HCT116 (cell line): ENCODE results near the gene AKAP13. TPM values are rescaled to one million over a fixed set of nuclear protein-coding genes. Genes with fewer than 3 reads are reported as not detected.

Experiments
- ATAC-seq: fragments of 200-7000 bp; cut with Tn5 transposase; 2 replicates; pipeline ENCODE4 v1.9.1; 2020; ENCODE audit warnings: mild to moderate bottlenecking, moderate library complexity
- BruUV-seq: library from RNA; stranded (reverse); fragments of 400-500 nt; replicated peaks from 2 replicates; lab custom pipeline; 2021; lab: Mats Ljungman, UMichigan
- CTCF ChIA-PET: fragments of 300-600 bp; sonication (Branson Sonifier 250); formaldehyde crosslinking; loops from one replicate; lab custom pipeline; 2021; ENCODE audit warnings: antibody characterized with exemption; lab: Charles Lee
- POLR2A ChIA-PET: fragments of 300-600, 350-600 bp; sonication (Branson Sonifier 250); formaldehyde crosslinking; loops from one replicate; lab custom pipeline; 2021; ENCODE audit warnings: antibody characterized with exemption; lab: Charles Lee
- RAD21 ChIA-PET, 2 experiments: fragments of 300-600 bp; sonication (Branson Sonifier 250); formaldehyde crosslinking; loops; one replicate each; lab custom pipeline; 2023; ENCODE audit warnings: low total read pairs in 2 of 2; ENCODE audit not compliant: uncharacterized antibody in 2 of 2, unreplicated experiment in 2 of 2, low non-redundant PET in 1 of 2; lab: Charles Lee
- DNase-seq: peaks from one replicate; pipeline ENCODE4 v3.0.0-alpha.2; 2010; ENCODE audit warnings: low read depth, low spot score
- H2AFZ ChIP-seq: fragments of 200-600 bp; shearing (Covaris generic), sonication (generic); 2 replicates; pipeline ENCODE4 v1.6.1; 2017; ENCODE audit warnings: low read depth, mixed run types, mixed read lengths, antibody characterized with exemption, low read length; ENCODE audit not compliant: poor library complexity, severe bottlenecking
- H3K27ac ChIP-seq: 2 replicates; pipeline ENCODE4 v1.5.1; 2012; ENCODE audit warnings: low read depth, low read length
- H3K27me3 ChIP-seq: fragments of 200-600 bp; sonication (generic); 2 replicates; pipeline ENCODE4 v1.6.1; 2016; ENCODE audit warnings: mixed run types, low read length, mixed read lengths; ENCODE audit not compliant: insufficient read depth
- H3K36me3 ChIP-seq, 2 experiments: fragments of 200-500 bp in 1 of 2; fragments of 200-600 bp in 1 of 2; sonication (Bioruptor generic) in 1 of 2; sonication (generic) in 1 of 2; 2 replicates each; pipeline versions ENCODE4 v1.5.1 to v1.6.1; 2014 to 2016; ENCODE audit warnings: low read length in 2 of 2, inconsistent platforms in 1 of 2, mixed read lengths in 1 of 2, mixed run types in 1 of 2; ENCODE audit not compliant: insufficient read depth in 2 of 2, control insufficient read depth in 1 of 2
- H3K4me1 ChIP-seq, 2 experiments: fragments of 200-600 bp in 1 of 2; sonication (generic) in 1 of 2; 2 replicates each; pipeline versions ENCODE4 v1.5.1 to v1.6.1; 2012 to 2017; ENCODE audit warnings: low read length in 2 of 2, inconsistent platforms in 1 of 2, mild to moderate bottlenecking in 1 of 2, mixed read lengths in 1 of 2, mixed run types in 1 of 2, moderate library complexity in 1 of 2; ENCODE audit not compliant: insufficient read depth in 2 of 2, control insufficient read depth in 1 of 2
- H3K4me2 ChIP-seq: fragments of 200-600 bp; sonication (generic); 2 replicates; pipeline ENCODE4 v1.6.1; 2017; ENCODE audit warnings: mixed run types, low read length, mixed read lengths
- H3K4me3 ChIP-seq, 2 experiments: fragments of 200-600 bp in 1 of 2; sonication (generic) in 1 of 2; replicated peaks in 1 of 2; 2 replicates each; pipeline ENCODE4 v1.5.1; 2011 to 2016; ENCODE audit warnings: low read length in 2 of 2, control low read depth in 1 of 2, low read depth in 1 of 2, mild to moderate bottlenecking in 1 of 2, mixed read lengths in 1 of 2, mixed run types in 1 of 2
- H3K79me2 ChIP-seq: fragments of 200-600 bp; sonication (generic); 2 replicates; pipeline ENCODE4 v1.6.1; 2017; ENCODE audit warnings: mild to moderate bottlenecking, mixed run types, low read length, moderate library complexity, mixed read lengths; ENCODE audit not compliant: insufficient read depth
- H3K9ac ChIP-seq: fragments of 200-600 bp; sonication (generic); 2 replicates; pipeline ENCODE4 v1.6.1; 2016; ENCODE audit warnings: low read length, mixed read lengths
- H3K9me2 ChIP-seq: fragments of 200-600 bp; sonication (generic), shearing (Covaris generic); 2 replicates; pipeline ENCODE4 v1.6.1; 2017; ENCODE audit warnings: mixed run types, mild to moderate bottlenecking, moderate library complexity; ENCODE audit not compliant: insufficient read depth
- H3K9me3 ChIP-seq, 2 experiments: fragments of 200-500 bp in 1 of 2; fragments of 200-600 bp in 1 of 2; sonication (Bioruptor generic) in 1 of 2; sonication (generic) in 1 of 2; 2 replicates each; pipeline ENCODE4 v1.6.1; 2014 to 2017; ENCODE audit warnings: low read length in 2 of 2, mixed read lengths in 2 of 2, inconsistent platforms in 1 of 2, low read depth in 1 of 2, mild to moderate bottlenecking in 1 of 2, mixed run types in 1 of 2, moderate library complexity in 1 of 2; ENCODE audit not compliant: control insufficient read depth in 1 of 2, insufficient read depth in 1 of 2
- H4K20me1 ChIP-seq: fragments of 200-600 bp; sonication (generic), shearing (Covaris generic); 2 replicates; pipeline ENCODE4 v1.6.1; 2017; ENCODE audit warnings: mixed run types, mild to moderate bottlenecking, moderate library complexity; ENCODE audit not compliant: insufficient read depth
- EGR1 ChIP-seq: IDR thresholded peaks from 2 replicates; pipeline ENCODE4 v1.6.1; 2012; ENCODE audit warnings: low read depth
- EZH2phosphoT487 ChIP-seq: fragments of 200-600 bp; IDR thresholded peaks from 2 replicates; pipeline ENCODE4 v1.6.1; 2018; ENCODE audit warnings: antibody characterized with exemption, borderline replicate concordance
- FOSL1 ChIP-seq: IDR thresholded peaks from 2 replicates; pipeline ENCODE4 v1.6.1; 2012; ENCODE audit warnings: low read depth
- POLR2A ChIP-seq: IDR thresholded peaks from 2 replicates; pipeline ENCODE4 v1.7.0; 2011; ENCODE audit warnings: borderline replicate concordance; ENCODE audit not compliant: insufficient read depth, insufficient read length; ENCODE audit errors: extremely low read depth
- POLR2AphosphoS5 ChIP-seq: IDR thresholded peaks from 2 replicates; pipeline ENCODE4 v1.6.1; 2011; ENCODE audit warnings: mild to moderate bottlenecking, low read depth, low read length, moderate library complexity
- REST ChIP-seq: IDR thresholded peaks from 2 replicates; pipeline ENCODE4 v1.6.1; 2012; ENCODE audit warnings: low read depth
- SRF ChIP-seq: IDR thresholded peaks from 2 replicates; pipeline ENCODE4 v1.6.1; 2012; ENCODE audit warnings: low read depth
- ZBTB33 ChIP-seq: IDR thresholded peaks from 2 replicates; pipeline ENCODE4 v1.6.1; 2011; ENCODE audit warnings: mild to moderate bottlenecking, low read length, moderate library complexity; ENCODE audit not compliant: insufficient replicate concordance; ENCODE audit errors: extremely low read depth
- ZNF274 ChIP-seq: fragments of 200-500 bp; sonication (Bioruptor generic); IDR thresholded peaks from 2 replicates; pipeline ENCODE4 v1.6.1; 2014; ENCODE audit warnings: mild to moderate bottlenecking, low read depth, low read length, inconsistent platforms
- intact Hi-C: fragments of 100-400 bp; cut with micrococcal nuclease; formaldehyde crosslinking; loops from 2 replicates; pipeline ENCODE4 v1.10.0; 2022
- total RNA-seq: library from RNA; stranded (reverse); gene quantifications from one replicate; pipeline ENCODE4 v1.2.1, GENCODE V29; 2021; ENCODE audit not compliant: unreplicated experiment

Gene AKAP13
- total RNA-seq, 1 experiment from 2014 or later: 43.1 TPM

GRCh38 chr15:85365980-85366379 is 14.4 kb upstream of the AKAP13 start:
- no peak for DNase-seq
- Histone ChIP-seq H3K27ac (no peak overlapping the region), H3K9me3 (no peaks in the 10 kb centered on the region), H3K4me3 (no peak overlapping the region), H3K4me1 (no peaks in the 10 kb centered on the region), H3K79me2 (no peaks in the 10 kb centered on the region), H2AFZ (no peak overlapping the region), H3K4me2 (no peak overlapping the region), H4K20me1 (no peaks in the 10 kb centered on the region), H3K36me3 (no peaks in the 10 kb centered on the region), H3K27me3 (no peaks in the 10 kb centered on the region), H3K9ac (no peak overlapping the region), H3K9me2 (no peaks in the 10 kb centered on the region)
- BruUV-seq: no TSS peak
- no peak for TF ChIP-seq ZNF274
- no peak for TF ChIP-seq EGR1
- no peak for TF ChIP-seq FOSL1
- TF ChIP-seq POLR2AphosphoS5: no peak
- no peak for TF ChIP-seq EZH2phosphoT487
- no peak for TF ChIP-seq SRF
- no peak for TF ChIP-seq REST
- TF ChIP-seq POLR2A: no peak
- TF ChIP-seq ZBTB33: no peak
- RAD21 ChIA-PET: no interaction called here
- intact Hi-C loops: no loop called here
- CTCF ChIA-PET: no interaction called here
- ATAC-seq: no peak
- POLR2A ChIA-PET: no interaction called here
